ENCODE data around the gene MCEE.

MCEE gene

DNA sequence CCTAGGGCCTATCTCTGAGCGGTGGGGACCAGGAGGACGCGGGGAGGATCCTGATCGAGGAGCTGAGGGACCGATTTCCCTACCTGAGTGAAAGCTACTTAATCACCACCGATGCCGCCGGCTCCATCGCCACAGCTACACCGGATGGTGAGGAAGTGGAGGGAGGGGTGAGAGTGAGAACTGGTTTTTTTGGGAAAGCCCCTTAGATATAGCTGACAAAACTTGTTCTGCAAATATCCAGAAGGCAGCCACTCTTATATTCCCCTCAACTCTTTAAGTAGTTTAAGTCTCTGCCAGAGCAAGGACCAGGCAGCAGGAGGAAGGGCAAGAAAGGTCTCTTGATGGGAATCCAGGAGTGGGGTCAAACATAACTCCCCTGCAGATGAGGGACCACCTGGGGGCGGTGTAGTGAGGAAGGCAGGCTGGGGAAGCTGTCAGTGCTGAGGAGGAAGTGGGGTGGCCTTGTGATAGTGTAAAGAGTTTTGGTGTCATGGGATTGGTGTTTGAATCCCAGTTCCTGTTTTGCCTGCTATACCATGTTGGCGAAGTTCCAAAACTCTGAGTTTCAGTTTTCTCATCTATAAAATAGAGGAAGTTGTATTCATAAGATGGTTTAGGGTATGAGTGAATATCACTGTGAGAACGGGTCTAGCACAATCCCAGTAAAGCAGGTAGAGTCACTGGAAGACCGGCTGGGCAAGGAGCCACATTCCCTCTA, 58.2 kb downstream of the MCEE start:
- H3K4me1 ChIP-seq (ENCODE audit: insufficient read depth, poor library complexity, severe bottlenecking), result peaks cover 12% of the 10 kb centered on the region
- H3K9me3 ChIP-seq (ENCODE audit: severe bottlenecking), result no peaks in the 10 kb centered on the region
- H3K27ac ChIP-seq (ENCODE audit: poor library complexity, severe bottlenecking), result peak overlapping the region; percentile 36
- no peaks in the 10 kb centered on the region for H3K27me3 ChIP-seq (ENCODE audit: insufficient read depth, poor library complexity, severe bottlenecking)
- TF ChIP-seq, protein P1, sequence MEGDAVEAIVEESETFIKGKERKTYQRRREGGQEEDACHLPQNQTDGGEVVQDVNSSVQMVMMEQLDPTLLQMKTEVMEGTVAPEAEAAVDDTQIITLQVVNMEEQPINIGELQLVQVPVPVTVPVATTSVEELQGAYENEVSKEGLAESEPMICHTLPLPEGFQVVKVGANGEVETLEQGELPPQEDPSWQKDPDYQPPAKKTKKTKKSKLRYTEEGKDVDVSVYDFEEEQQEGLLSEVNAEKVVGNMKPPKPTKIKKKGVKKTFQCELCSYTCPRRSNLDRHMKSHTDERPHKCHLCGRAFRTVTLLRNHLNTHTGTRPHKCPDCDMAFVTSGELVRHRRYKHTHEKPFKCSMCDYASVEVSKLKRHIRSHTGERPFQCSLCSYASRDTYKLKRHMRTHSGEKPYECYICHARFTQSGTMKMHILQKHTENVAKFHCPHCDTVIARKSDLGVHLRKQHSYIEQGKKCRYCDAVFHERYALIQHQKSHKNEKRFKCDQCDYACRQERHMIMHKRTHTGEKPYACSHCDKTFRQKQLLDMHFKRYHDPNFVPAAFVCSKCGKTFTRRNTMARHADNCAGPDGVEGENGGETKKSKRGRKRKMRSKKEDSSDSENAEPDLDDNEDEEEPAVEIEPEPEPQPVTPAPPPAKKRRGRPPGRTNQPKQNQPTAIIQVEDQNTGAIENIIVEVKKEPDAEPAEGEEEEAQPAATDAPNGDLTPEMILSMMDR (IDR thresholded peaks at IDR 0.05; ENCODE audit: poor library complexity, severe bottlenecking), result no peak
- H3K4me3 ChIP-seq (ENCODE audit: severe bottlenecking), result no peak overlapping the region
- no peak for DNase-seq (ENCODE audit: low spot score)
- ATAC-seq (ENCODE audit: low read depth), result no peak
- H3K36me3 ChIP-seq (ENCODE audit: low read depth), result peaks cover 21% of the 10 kb centered on the region

GRCh38 chr2:71070294-71071093, 59.5 kb downstream of the MCEE start:
- DNase-seq (ENCODE audit: low spot score), result no peak
- Histone ChIP-seq H3K4me1 (ENCODE audit: insufficient read depth, poor library complexity, severe bottlenecking) (peaks cover 12% of the 10 kb centered on the region), H3K27ac (ENCODE audit: poor library complexity, severe bottlenecking) (no peak overlapping the region)

GRCh38 chr2:71069376-71069775, 60.7 kb downstream of the MCEE start:
- peaks cover 12% of the 10 kb centered on the region for H3K4me1 ChIP-seq (ENCODE audit: insufficient read depth, poor library complexity, severe bottlenecking)
- H3K27me3 ChIP-seq (ENCODE audit: insufficient read depth, poor library complexity, severe bottlenecking), result no peaks in the 10 kb centered on the region
- TF ChIP-seq, protein P1 (IDR thresholded peaks at IDR 0.05; ENCODE audit: poor library complexity, severe bottlenecking), result no peak
- no peaks in the 10 kb centered on the region for H3K9me3 ChIP-seq (ENCODE audit: severe bottlenecking)
- DNase-seq (ENCODE audit: low spot score), result no peak
- no peak for ATAC-seq (ENCODE audit: low read depth)
- peak overlapping the region; percentile 84 for H3K4me3 ChIP-seq (ENCODE audit: severe bottlenecking)
- peak overlapping the region; percentile 40 for H3K27ac ChIP-seq (ENCODE audit: poor library complexity, severe bottlenecking)
- peaks cover 10% of the 10 kb centered on the region for H3K36me3 ChIP-seq (ENCODE audit: low read depth)

More at GRCh38 chr2:71070294-71071093, 59.5 kb downstream of the MCEE start:
- no peaks in the 10 kb centered on the region for H3K9me3 ChIP-seq (ENCODE audit: severe bottlenecking)
- H3K27me3 ChIP-seq (ENCODE audit: insufficient read depth, poor library complexity, severe bottlenecking), result no peaks in the 10 kb centered on the region
- no peak for ATAC-seq (ENCODE audit: low read depth)
- no peak overlapping the region for H3K4me3 ChIP-seq (ENCODE audit: severe bottlenecking)
- H3K36me3 ChIP-seq (ENCODE audit: low read depth), result peaks cover 21% of the 10 kb centered on the region
- TF ChIP-seq, protein P1 (IDR thresholded peaks at IDR 0.05; ENCODE audit: poor library complexity, severe bottlenecking), result no peak

- peaks cover 16% of the 10 kb centered on the region for H3K4me1 ChIP-seq (ENCODE audit: insufficient read depth, poor library complexity, severe bottlenecking)
Measured at GRCh38 chr2:71068218-71069035, 61.6 kb downstream of the MCEE start, which contains the start of gene NAGK. Gene NAGK (plus strand): TSS chr2:71068648. CDS start chr2:71068684, 36 bp downstream.

More at GRCh38 chr2:71068218-71069035, 61.6 kb downstream of the MCEE start, which contains the start of gene NAGK:
- peak; percentile 81 for ATAC-seq (ENCODE audit: low read depth)
- peak within 1 kb of the TSS; percentile 40 for H3K27ac ChIP-seq (ENCODE audit: poor library complexity, severe bottlenecking)
- H3K27me3 ChIP-seq (ENCODE audit: insufficient read depth, poor library complexity, severe bottlenecking), result no peaks in the 10 kb centered on the region
- TF ChIP-seq, protein P1 (IDR thresholded peaks at IDR 0.05; ENCODE audit: poor library complexity, severe bottlenecking), result no peak
- H3K36me3 ChIP-seq (ENCODE audit: low read depth), result 0 out of 2 replicates have a peak, but pooled peaks cover 5% of the 10 kb centered on the region
- H3K9me3 ChIP-seq (ENCODE audit: severe bottlenecking), result no peaks in the 10 kb centered on the region
- peak; percentile 93 for DNase-seq (ENCODE audit: low spot score)
- peak within 1 kb of the TSS; percentile 84 for H3K4me3 ChIP-seq (ENCODE audit: severe bottlenecking)
